ENCODE data around the gene TEN1. TPM values are rescaled to one million over a fixed set of nuclear protein-coding genes. Genes with fewer than 3 reads are reported as not detected.

Gene TEN1
- total and polyA plus RNA-seq, 9 of the 15 experiments (the other 6 are each of a cell fraction or from before 2014, with no cell fraction given): 1.3 to 25.7 (median 10.1) TPM

GRCh38 chr17:75976175-75976848, 2.7 kb upstream of the TEN1 start (continued):
- TF ChIP-seq MNT (conservative IDR thresholded peaks at IDR 0.05) (peak in 1 of 2 experiments; percentile 44; a peak in 1 of 4 replicates), ZNF551 (CRISPR knock-in tag; IDR thresholded peaks at IDR 0.05) (no peak), PRMT5 (CRISPR knock-in tag; IDR thresholded peaks at IDR 0.05) (no peak), ZNF12 (CRISPR knock-in tag; IDR thresholded peaks at IDR 0.05) (no peak), ZMIZ1 (IDR thresholded peaks at IDR 0.05; ENCODE audit: low read depth in 2 of 2, low read length in 2 of 2) (no peak), OTX1 (CRISPR knock-in tag; IDR thresholded peaks at IDR 0.05) (no peak), KAT2B (IDR thresholded peaks at IDR 0.05; ENCODE audit: low read depth, low read length) (no peak), RCOR1 (IDR thresholded peaks at IDR 0.05; ENCODE audit: borderline replicate concordance in 1 of 2, low read depth in 2 of 2, low read length in 2 of 2) (peak in 1 of 2 experiments; percentile 54; a peak in 1 of 4 replicates), ZSCAN32 (CRISPR knock-in tag; IDR thresholded peaks at IDR 0.05) (no peak), HNRNPLL (IDR thresholded peaks at IDR 0.05; ENCODE audit: low read depth, low read length, poor library complexity, severe bottlenecking) (no peak), ZNF197 (CRISPR knock-in tag; IDR thresholded peaks at IDR 0.05; ENCODE audit: low read depth) (no peak), KDM1A (IDR thresholded peaks at IDR 0.05) (peak; percentile 7 to 22; a peak in 2 of 4 replicates), DDX20 (tag; IDR thresholded peaks at IDR 0.05; ENCODE audit: low read depth) (no peak), ZNF23 (CRISPR knock-in tag; IDR thresholded peaks at IDR 0.05) (no peak), E2F5 (CRISPR knock-in tag; IDR thresholded peaks at IDR 0.05) (no peak), PTTG1 (tag; IDR thresholded peaks at IDR 0.05; ENCODE audit: low read depth) (no peak), CBFA2T2 (conservative IDR thresholded peaks at IDR 0.05) (peak; percentile 68), MEIS2 (IDR thresholded peaks at IDR 0.05; ENCODE audit: partially characterized antibody) (no peak), ZNF274 (IDR thresholded peaks at IDR 0.05; ENCODE audit: borderline replicate concordance, low read depth, low read length) (no peak), ESRRA (IDR thresholded peaks at IDR 0.05; ENCODE audit: borderline replicate concordance, low read depth) (no peak), ZNF586 (CRISPR knock-in tag; conservative IDR thresholded peaks at IDR 0.05) (no peak), NRF1 (conservative IDR thresholded peaks at IDR 0.05 in 1 of 2, IDR thresholded peaks at IDR 0.05 in 1 of 2) (no peak)
